Lung (tissue), 12 donors: ENCODE measurements around the gene TFR2. TPM values are rescaled to one million over a fixed set of nuclear protein-coding genes. Genes with fewer than 3 reads are reported as not detected.

ENCODE experiments used
- ATAC-seq: fragments of 200-7000 bp; cut with Tn5 transposase; one replicate; pipeline ENCODE4 v1.9.1; 2020; ENCODE audit warnings: moderate number of reproducible peaks; ENCODE audit not compliant: insufficient read depth, low FRiP score
- DNase-seq, 3 donors: peaks; one replicate each; pipeline ENCODE4 v3.0.0-alpha.2; 2013 to 2017
- H3K27ac ChIP-seq, 2 donors: one replicate each; pipeline ENCODE4 v1.5.1; 2013; ENCODE audit warnings: mild to moderate bottlenecking in 2 of 2, moderate library complexity in 2 of 2, control low read depth in 1 of 2, inconsistent platforms in 1 of 2, low read depth in 1 of 2, low read length in 1 of 2
- H3K27me3 ChIP-seq, 3 donors: one replicate each; pipeline ENCODE4 v1.5.1; 2013; ENCODE audit warnings: low read length in 2 of 3; ENCODE audit not compliant: control insufficient read depth in 3 of 3, insufficient read depth in 3 of 3
- H3K36me3 ChIP-seq, 4 donors: one replicate each; pipeline ENCODE4 v1.5.1; 2013; ENCODE audit warnings: low read length in 4 of 4, mild to moderate bottlenecking in 1 of 4, moderate library complexity in 1 of 4; ENCODE audit not compliant: control insufficient read depth in 4 of 4, insufficient read depth in 4 of 4
- H3K4me1 ChIP-seq, 5 donors: one replicate each; pipeline ENCODE4 v1.5.1; 2013; ENCODE audit warnings: low read length in 5 of 5, mild to moderate bottlenecking in 2 of 5, moderate library complexity in 1 of 5; ENCODE audit not compliant: control insufficient read depth in 5 of 5, insufficient read depth in 5 of 5
- H3K4me3 ChIP-seq: one replicate; pipeline ENCODE4 v1.5.1; 2013; ENCODE audit warnings: mild to moderate bottlenecking, control low read depth, moderate library complexity
- H3K9ac ChIP-seq, 2 donors: one replicate each; pipeline ENCODE4 v1.5.1; 2013; ENCODE audit warnings: low read length in 2 of 2, control low read depth in 1 of 2; ENCODE audit not compliant: insufficient read depth in 1 of 2
- H3K9me3 ChIP-seq, 4 donors: one replicate each; pipeline ENCODE4 v1.5.1; 2013; ENCODE audit warnings: low read length in 3 of 4, mild to moderate bottlenecking in 1 of 4, moderate library complexity in 1 of 4; ENCODE audit not compliant: control insufficient read depth in 4 of 4, insufficient read depth in 3 of 4
- WGBS, 2 donors: extraction: QIAGEN DNeasy Blood & Tissue Kit; methylation state at CpG; one replicate each; pipeline ENCODE4 v1.1.7; 2013; 5-methylcytosine and 5-hydroxymethylcytosine counted together
- polyA plus RNA-seq, 2 donors: library from polyadenylated mRNA; stranded (reverse); fragments of 200-250 nt; gene quantifications; one replicate each; pipeline ENCODE4 v1.2.1, GENCODE V29; 2013
- total RNA-seq, 2 donors: library from RNA; depleted of rRNA in 1 of 2; stranded (reverse); fragments of >200 nt in 1 of 2; gene quantifications; one replicate each; pipeline ENCODE4 v1.2.1, GENCODE V29; 2014 to 2021
- TF ChIP-seq, protein P1 (sequence below): IDR thresholded peaks from 2 replicates; pipeline ENCODE4 v1.5.1; 2012; ENCODE audit warnings: mild to moderate bottlenecking; ENCODE audit errors: control extremely low read depth, extremely low read depth
- donor health status: control.
- donor health status: control.
- donor health status: Bipolar disorder and iron deficiency.
- donor health status: healthy.
- donor health status: DM: yes; HTN: yes; CAD: no.

Gene TFR2
- total and polyA plus RNA-seq, 4 donors, result 0.33 to 2.1 (median 1.3) TPM

GRCh38 chr7:100679927-100680575 is 38.7 kb upstream of the TFR2 start:
- H3K27ac ChIP-seq, result peak overlapping the region in 1 of 2 donors; percentile 20
- H3K4me1 ChIP-seq, result peaks cover 0 to 8% (median 2%) of the 10 kb centered on the region in 5 donors
- H3K36me3 ChIP-seq, result peaks cover 11 to 79% (median 32%) of the 10 kb centered on the region in 4 donors

GRCh38 chr7:100679129-100679926 is 38.0 kb upstream of the TFR2 start:
- Histone ChIP-seq H3K9me3 (no peaks in the 10 kb centered on the region), H3K9ac (no peak overlapping the region), H3K4me3 (no peak overlapping the region), H3K4me1 (peaks cover 0 to 8% (median 2%) of the 10 kb centered on the region in 5 donors), H3K36me3 (peaks cover 8 to 72% (median 29%) of the 10 kb centered on the region in 4 donors), H3K27ac (no peak overlapping the region), H3K27me3 (no peaks in the 10 kb centered on the region)
- TF ChIP-seq, protein P1, sequence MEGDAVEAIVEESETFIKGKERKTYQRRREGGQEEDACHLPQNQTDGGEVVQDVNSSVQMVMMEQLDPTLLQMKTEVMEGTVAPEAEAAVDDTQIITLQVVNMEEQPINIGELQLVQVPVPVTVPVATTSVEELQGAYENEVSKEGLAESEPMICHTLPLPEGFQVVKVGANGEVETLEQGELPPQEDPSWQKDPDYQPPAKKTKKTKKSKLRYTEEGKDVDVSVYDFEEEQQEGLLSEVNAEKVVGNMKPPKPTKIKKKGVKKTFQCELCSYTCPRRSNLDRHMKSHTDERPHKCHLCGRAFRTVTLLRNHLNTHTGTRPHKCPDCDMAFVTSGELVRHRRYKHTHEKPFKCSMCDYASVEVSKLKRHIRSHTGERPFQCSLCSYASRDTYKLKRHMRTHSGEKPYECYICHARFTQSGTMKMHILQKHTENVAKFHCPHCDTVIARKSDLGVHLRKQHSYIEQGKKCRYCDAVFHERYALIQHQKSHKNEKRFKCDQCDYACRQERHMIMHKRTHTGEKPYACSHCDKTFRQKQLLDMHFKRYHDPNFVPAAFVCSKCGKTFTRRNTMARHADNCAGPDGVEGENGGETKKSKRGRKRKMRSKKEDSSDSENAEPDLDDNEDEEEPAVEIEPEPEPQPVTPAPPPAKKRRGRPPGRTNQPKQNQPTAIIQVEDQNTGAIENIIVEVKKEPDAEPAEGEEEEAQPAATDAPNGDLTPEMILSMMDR, result no peak
- ATAC-seq (no peak), DNase-seq (peak in 1 of 3 donors; percentile 15)
- WGBS, 2 donors, result 73 to 76% methylated on average over 13 of the region's 13 CpGs

More at GRCh38 chr7:100679927-100680575, 38.7 kb upstream of the TFR2 start:
- H3K9ac ChIP-seq, result no peak overlapping the region
- 67 to 77% methylated on average over 13 of the region's 13 CpGs for WGBS, 2 donors
- TF ChIP-seq, protein P1, result no peak
- H3K9me3 ChIP-seq, result no peaks in the 10 kb centered on the region
- no peak overlapping the region for H3K4me3 ChIP-seq
- H3K27me3 ChIP-seq, result no peaks in the 10 kb centered on the region
- no peak for ATAC-seq
- DNase-seq, result no peak

- 75 to 81% methylated on average over 35 of the region's 35 CpGs for WGBS, 2 donors
- H3K36me3 ChIP-seq, result peaks cover under 1 to 63% (median 27%) of the 10 kb centered on the region in 4 donors
These were observed 37.1 kb upstream of the TFR2 start for GRCh38 chr7:100678291-100678984.

More at GRCh38 chr7:100678291-100678984, 37.1 kb upstream of the TFR2 start:
- no peak overlapping the region for H3K9ac ChIP-seq
- peak overlapping the region in 1 of 2 donors; percentile 0 for H3K27ac ChIP-seq
- H3K4me1 ChIP-seq, result peaks cover 0 to 8% (median 2%) of the 10 kb centered on the region in 5 donors
- TF ChIP-seq, protein P1, result no peak
- DNase-seq (peak in 1 of 3 donors; percentile 24), ATAC-seq (no peak)
- H3K27me3 ChIP-seq, result no peaks in the 10 kb centered on the region
- no peak overlapping the region for H3K4me3 ChIP-seq
- H3K9me3 ChIP-seq, result no peaks in the 10 kb centered on the region
